Nephron progenitor cell (in vitro differentiated cells): ENCODE results near the gene RABEP1.
A peak's percentile ranks its signal among the peaks of the same experiment; 100 is the strongest.

Experiments used
- DNase-seq: peaks from one replicate; pipeline ENCODE4 v3.0.0; 2021
- H3K27ac Mint-ChIP-seq: 2 replicates; pipeline ENCODE4 v1.8.0; 2021; ENCODE audit warnings: mild to moderate bottlenecking, moderate library complexity, mixed read lengths
- H3K27me3 Mint-ChIP-seq: 2 replicates; pipeline ENCODE4 v1.8.0; 2021; ENCODE audit warnings: mild to moderate bottlenecking, low read depth, mixed read lengths; ENCODE audit not compliant: poor library complexity
- H3K36me3 Mint-ChIP-seq: 2 replicates; pipeline ENCODE4 v1.8.0; 2021; ENCODE audit warnings: low read depth, mixed read lengths
- H3K4me1 Mint-ChIP-seq: 2 replicates; pipeline ENCODE4 v1.8.0; 2021; ENCODE audit warnings: mixed read lengths
- H3K4me3 Mint-ChIP-seq: 2 replicates; pipeline ENCODE4 v1.8.0; 2021; ENCODE audit warnings: mild to moderate bottlenecking, moderate library complexity, mixed read lengths
- H3K9me3 Mint-ChIP-seq: 2 replicates; pipeline ENCODE4 v1.8.0; 2021; ENCODE audit warnings: mild to moderate bottlenecking, moderate library complexity, mixed read lengths
- CTCF ChIP-seq: fragments of 200-600 bp; sonication (generic); IDR thresholded peaks from 2 replicates; pipeline ENCODE4 v1.5.0; 2021; ENCODE audit warnings: antibody characterized with exemption

The RABEP1 gene

GRCh38 chr17:5378566-5379207 is 96.6 kb downstream of the RABEP1 start:
- H3K27ac Mint-ChIP-seq, result peak overlapping the region; percentile 96
- no peak for TF ChIP-seq CTCF
- H3K27me3 Mint-ChIP-seq, result peaks cover 6% of the 10 kb centered on the region
- peaks cover 76% of the 10 kb centered on the region for H3K36me3 Mint-ChIP-seq
- DNase-seq, result no peak
- H3K9me3 Mint-ChIP-seq, result no peaks in the 10 kb centered on the region
- no peaks in the 10 kb centered on the region for H3K4me1 Mint-ChIP-seq
- no peak overlapping the region for H3K4me3 Mint-ChIP-seq

GRCh38 chr17:5379351-5380107 is 97.4 kb downstream of the RABEP1 start:
- no peak for DNase-seq
- Mint-ChIP-seq H3K27me3 (peaks cover 6% of the 10 kb centered on the region), H3K36me3 (peaks cover 76% of the 10 kb centered on the region), H3K9me3 (no peaks in the 10 kb centered on the region), H3K4me3 (no peak overlapping the region), H3K27ac (peak overlapping the region; percentile 96), H3K4me1 (no peaks in the 10 kb centered on the region)
- TF ChIP-seq CTCF, result no peak

GRCh38 chr17:5380491-5381135 is 98.5 kb downstream of the RABEP1 start:
- Mint-ChIP-seq H3K27me3 (peaks cover 6% of the 10 kb centered on the region), H3K4me1 (no peaks in the 10 kb centered on the region), H3K4me3 (no peak overlapping the region), H3K36me3 (peaks cover 67% of the 10 kb centered on the region), H3K9me3 (no peaks in the 10 kb centered on the region), H3K27ac (peak overlapping the region; percentile 96)
- DNase-seq, result no peak
- TF ChIP-seq CTCF, result no peak

- DNase-seq, result no peak
- Mint-ChIP-seq H3K27me3 (peaks cover 6% of the 10 kb centered on the region), H3K9me3 (no peaks in the 10 kb centered on the region), H3K4me1 (no peaks in the 10 kb centered on the region), H3K4me3 (no peak overlapping the region), H3K27ac (peak overlapping the region; percentile 94), H3K36me3 (peaks cover 62% of the 10 kb centered on the region)
- no peak for TF ChIP-seq CTCF
These were observed 99.5 kb downstream of the RABEP1 start for GRCh38 chr17:5381542-5381941.

- TF ChIP-seq CTCF, result no peak
- no peak for DNase-seq
- Mint-ChIP-seq H3K27ac (no peak overlapping the region), H3K9me3 (no peaks in the 10 kb centered on the region), H3K4me3 (no peak overlapping the region), H3K36me3 (peaks cover 72% of the 10 kb centered on the region), H3K4me1 (no peaks in the 10 kb centered on the region), H3K27me3 (peaks cover 3% of the 10 kb centered on the region)
These were observed 109.6 kb downstream of the RABEP1 start for GRCh38 chr17:5391678-5392077.
